Epithelial cell of proximal tubule (primary cell): ENCODE measurements around the gene CNOT3. TPM values are rescaled to one million over a fixed set of nuclear protein-coding genes. Genes with fewer than 3 reads are reported as not detected.
A peak's percentile ranks its signal among the peaks of the same experiment; 100 is the strongest.
"Not testable (repeated sequence)": the region's sequence is repeated elsewhere in the genome, so short reads cannot be mapped to it uniquely, and the experiment has no call there.

ENCODE experiments used
- DNase-seq: peaks from one replicate; pipeline ENCODE4 v3.0.0-alpha.2; 2011; ENCODE audit warnings: low read depth
- H3K4me3 ChIP-seq: 2 replicates; pipeline ENCODE4 v1.5.1; 2011; ENCODE audit warnings: low read depth, mild to moderate bottlenecking, low read length
- CTCF ChIP-seq: conservative IDR thresholded peaks from 2 replicates; pipeline ENCODE4 v1.5.1; 2012; ENCODE audit warnings: low read depth, mild to moderate bottlenecking, low read length
- total RNA-seq: library from RNA; depleted of rRNA; stranded (reverse); fragments of >200 nt; gene quantifications from 2 replicates; pipeline ENCODE4 v1.2.3, GENCODE V29; 2015

The CNOT3 gene
- total RNA-seq, 1 donor from 2014 or later, result 20.5 TPM

GRCh38 chr19:54180691-54181091 lies 43.1 kb downstream of the CNOT3 start:
- DNase-seq, result no peak
- H3K4me3 ChIP-seq, result no peak overlapping the region
- no peak for TF ChIP-seq CTCF

- not testable (repeated sequence) for DNase-seq, H3K4me3 ChIP-seq
Measured at GRCh38 chr19:54181894-54182293, 44.3 kb downstream of the CNOT3 start.

GRCh38 chr19:54183431-54183830 lies 45.9 kb downstream of the CNOT3 start:
- no peak overlapping the region for H3K4me3 ChIP-seq
- DNase-seq, result no peak
- TF ChIP-seq CTCF, result no peak

GRCh38 chr19:54186351-54186750 lies 48.8 kb downstream of the CNOT3 start:
- H3K4me3 ChIP-seq, result no peak overlapping the region
- no peak for DNase-seq
- no peak for TF ChIP-seq CTCF

GRCh38 chr19:54186934-54187381 lies 49.4 kb downstream of the CNOT3 start:
- no peak overlapping the region for H3K4me3 ChIP-seq
- no peak for DNase-seq
- TF ChIP-seq CTCF, result no peak

- TF ChIP-seq CTCF, result no peak
- DNase-seq, result no peak
- peak overlapping the region; percentile 70 for H3K4me3 ChIP-seq
Measured at GRCh38 chr19:54188215-54188871, 50.8 kb downstream of the CNOT3 start.

- TF ChIP-seq CTCF, result peak; percentile 26
- DNase-seq, result no peak
- peak within 1 kb of the TSS; percentile 87 for H3K4me3 ChIP-seq
Measured at GRCh38 chr19:54189145-54189734, 51.7 kb downstream of the CNOT3 start, which contains the start of gene MBOAT7. TSS of gene MBOAT7 (minus strand) at chr19:54189580. CDS start at chr19:54188508, 1,072 bp downstream.
